BJ (cell line): Measurements from ENCODE around the gene GUCY1A1. TPM values are rescaled to one million over a fixed set of nuclear protein-coding genes. Genes with fewer than 3 reads are reported as not detected.

ENCODE experiments used
- CTCF ChIA-PET: fragments of 350-600 bp; formaldehyde crosslinking; extraction: SDS; loops from one replicate; lab custom pipeline; 2021; ENCODE audit warnings: antibody characterized with exemption, inconsistent platforms; lab: Yijun Ruan, JAX
- POLR2A ChIA-PET: fragments of 300-600 bp; sonication (Branson Sonifier 250); formaldehyde crosslinking; extraction: SDS; loops from one replicate; lab custom pipeline; 2021; ENCODE audit warnings: antibody characterized with exemption; lab: Charles Lee
- DNase-seq: peaks from one replicate; pipeline ENCODE4 v3.0.0-alpha.2; 2011; ENCODE audit warnings: low read depth
- H3K27me3 ChIP-seq: 2 replicates; pipeline ENCODE4 v1.6.0; 2011; ENCODE audit warnings: low read length; ENCODE audit not compliant: control insufficient read depth, insufficient read depth
- H3K36me3 ChIP-seq: 2 replicates; pipeline ENCODE4 v1.5.1; 2011; ENCODE audit warnings: low read length; ENCODE audit not compliant: control insufficient read depth, insufficient read depth
- H3K4me3 ChIP-seq: 2 replicates; pipeline ENCODE4 v1.5.1; 2011; ENCODE audit warnings: low read depth, mild to moderate bottlenecking, control low read depth, low read length
- polyA plus RNA-seq: library from polyadenylated mRNA; depleted of rRNA; stranded (reverse); fragments of >200 nt; gene quantifications from 2 replicates; pipeline ENCODE4 v1.2.3, GENCODE V29; 2011
- TF ChIP-seq, protein P1 (sequence below): IDR thresholded peaks from 2 replicates; pipeline ENCODE4 v1.5.1; 2011; ENCODE audit warnings: low read depth, mild to moderate bottlenecking, control low read depth, inconsistent platforms, low read length, moderate library complexity; ENCODE audit not compliant: insufficient read depth

The GUCY1A1 gene
- polyA plus RNA-seq, 1 experiment: 0.23 TPM

DNA sequence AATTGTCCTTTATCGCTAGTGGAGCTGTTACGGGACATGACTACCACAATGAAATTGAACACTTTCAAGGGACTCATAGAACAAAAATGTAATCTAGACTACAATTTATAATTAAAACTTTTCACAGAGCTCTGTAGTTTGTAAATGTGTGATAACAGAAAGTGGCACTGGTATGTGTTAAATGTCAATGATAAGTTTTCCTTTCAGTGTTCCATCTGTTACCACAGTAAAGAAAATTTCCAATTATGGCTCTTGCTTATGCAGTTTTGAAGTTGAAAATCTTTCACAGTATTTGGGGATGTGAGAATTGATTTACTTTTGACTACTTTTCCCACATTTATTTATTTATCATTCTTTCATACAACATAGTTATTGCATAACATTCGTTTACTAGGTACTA is 40.1 kb upstream of the GUCY1A1 start:
- Histone ChIP-seq H3K4me3 (no peak overlapping the region), H3K27me3 (no peaks in the 10 kb centered on the region), H3K36me3 (no peaks in the 10 kb centered on the region)
- CTCF ChIA-PET: no interaction called here
- POLR2A ChIA-PET: no interaction called here
- TF ChIP-seq, protein P1, sequence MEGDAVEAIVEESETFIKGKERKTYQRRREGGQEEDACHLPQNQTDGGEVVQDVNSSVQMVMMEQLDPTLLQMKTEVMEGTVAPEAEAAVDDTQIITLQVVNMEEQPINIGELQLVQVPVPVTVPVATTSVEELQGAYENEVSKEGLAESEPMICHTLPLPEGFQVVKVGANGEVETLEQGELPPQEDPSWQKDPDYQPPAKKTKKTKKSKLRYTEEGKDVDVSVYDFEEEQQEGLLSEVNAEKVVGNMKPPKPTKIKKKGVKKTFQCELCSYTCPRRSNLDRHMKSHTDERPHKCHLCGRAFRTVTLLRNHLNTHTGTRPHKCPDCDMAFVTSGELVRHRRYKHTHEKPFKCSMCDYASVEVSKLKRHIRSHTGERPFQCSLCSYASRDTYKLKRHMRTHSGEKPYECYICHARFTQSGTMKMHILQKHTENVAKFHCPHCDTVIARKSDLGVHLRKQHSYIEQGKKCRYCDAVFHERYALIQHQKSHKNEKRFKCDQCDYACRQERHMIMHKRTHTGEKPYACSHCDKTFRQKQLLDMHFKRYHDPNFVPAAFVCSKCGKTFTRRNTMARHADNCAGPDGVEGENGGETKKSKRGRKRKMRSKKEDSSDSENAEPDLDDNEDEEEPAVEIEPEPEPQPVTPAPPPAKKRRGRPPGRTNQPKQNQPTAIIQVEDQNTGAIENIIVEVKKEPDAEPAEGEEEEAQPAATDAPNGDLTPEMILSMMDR: no peak
- DNase-seq: no peak

- Histone ChIP-seq H3K36me3 (no peaks in the 10 kb centered on the region), H3K4me3 (no peak overlapping the region), H3K27me3 (no peaks in the 10 kb centered on the region)
- POLR2A ChIA-PET: no interaction called here
- CTCF ChIA-PET: interaction anchor here (0.6 to 1.6 kb wide), 4 partner anchors 8 to 138 kb away, joined by 3 to 5 read pairs (median 4); no protein-coding TSS in a partner anchor
- TF ChIP-seq, protein P1: no peak
- no peak for DNase-seq
Measured at GRCh38 chr4:155629183-155629825, 37.3 kb upstream of the GUCY1A1 start.

GRCh38 chr4:155629956-155630355 is 36.7 kb upstream of the GUCY1A1 start:
- DNase-seq: no peak
- POLR2A ChIA-PET: no interaction called here
- no peaks in the 10 kb centered on the region for H3K36me3 ChIP-seq
- no peak overlapping the region for H3K4me3 ChIP-seq
- TF ChIP-seq, protein P1: no peak
- CTCF ChIA-PET: interaction anchor here (0.6 to 1.1 kb wide), 3 partner anchors 87 to 137 kb away, joined by 3 read pairs; no protein-coding TSS in a partner anchor
- H3K27me3 ChIP-seq: no peaks in the 10 kb centered on the region

GRCh38 chr4:155632310-155632840 is 34.3 kb upstream of the GUCY1A1 start:
- ChIA-PET POLR2A (no interaction called here), CTCF (interaction anchor here (0.6 kb wide), 1 partner anchor 154 kb away, joined by 3 read pairs; no protein-coding TSS in a partner anchor)
- Histone ChIP-seq H3K27me3 (no peaks in the 10 kb centered on the region), H3K36me3 (no peaks in the 10 kb centered on the region), H3K4me3 (no peak overlapping the region)
- DNase-seq: no peak
- TF ChIP-seq, protein P1: no peak

GRCh38 chr4:155638195-155638965 is 28.3 kb upstream of the GUCY1A1 start:
- Histone ChIP-seq H3K4me3 (no peak overlapping the region), H3K27me3 (no peaks in the 10 kb centered on the region), H3K36me3 (no peaks in the 10 kb centered on the region)
- POLR2A ChIA-PET: no interaction called here
- TF ChIP-seq, protein P1: no peak
- DNase-seq: no peak
- CTCF ChIA-PET: no interaction called here
